HG02798 (cell line): ENCODE results near the gene EMC10.
"Not testable (repeated sequence)": the region's sequence is repeated elsewhere in the genome, so short reads cannot be mapped to it uniquely, and the experiment has no call there.

Experiments
- ATAC-seq: cut with Tn5 transposase; IDR thresholded peaks from one replicate; pipeline ENCODE4 v1.9.1; 2021; ENCODE audit warnings: mild to moderate bottlenecking; ENCODE audit not compliant: unreplicated experiment, poor library complexity

Gene EMC10

GRCh38 chr19:50512112-50512998 lies 36.0 kb downstream of the EMC10 start:
- ATAC-seq = no peak

- ATAC-seq = no peak
Measured at GRCh38 chr19:50512999-50513745, 36.9 kb downstream of the EMC10 start.

- ATAC-seq = no peak
Measured at GRCh38 chr19:50513746-50514345, 37.5 kb downstream of the EMC10 start, which contains the start of gene ASPDH. ASPDH (minus strand) TSS chr19:50513913; CDS start chr19:50513823, 90 bp downstream.

GRCh38 chr19:50514346-50515167 lies 38.2 kb downstream of the EMC10 start:
- no peak for ATAC-seq

- no peak for ATAC-seq
Measured at GRCh38 chr19:50515168-50515561, 38.9 kb downstream of the EMC10 start.

- no peak for ATAC-seq
Measured at GRCh38 chr19:50516456-50516855, 40.1 kb downstream of the EMC10 start.

GRCh38 chr19:50516964-50517703 lies 40.8 kb downstream of the EMC10 start:
- no peak for ATAC-seq

GRCh38 chr19:50517704-50518075 lies 41.4 kb downstream of the EMC10 start:
- ATAC-seq = no peak

- no peak for ATAC-seq
Measured at GRCh38 chr19:50518091-50519005, 42.0 kb downstream of the EMC10 start.

- ATAC-seq = no peak
Measured at GRCh38 chr19:50519006-50519575, 42.8 kb downstream of the EMC10 start.

GRCh38 chr19:50520822-50521465 lies 44.6 kb downstream of the EMC10 start:
- ATAC-seq = no peak

- no peak for ATAC-seq
Measured at GRCh38 chr19:50522881-50523280, 46.6 kb downstream of the EMC10 start.

GRCh38 chr19:50528052-50528451 lies 51.7 kb downstream of the EMC10 start:
- not testable (repeated sequence) for ATAC-seq

GRCh38 chr19:50531171-50531612 lies 54.9 kb downstream of the EMC10 start:
- no peak for ATAC-seq

GRCh38 chr19:50532952-50533351 lies 56.6 kb downstream of the EMC10 start:
- no peak for ATAC-seq

GRCh38 chr19:50534478-50534877 lies 58.2 kb downstream of the EMC10 start:
- ATAC-seq = no peak

- ATAC-seq = no peak
Measured at GRCh38 chr19:50535672-50536187, 59.4 kb downstream of the EMC10 start.
